Measurements from ENCODE around the gene ATF6.

Gene ATF6

DNA sequence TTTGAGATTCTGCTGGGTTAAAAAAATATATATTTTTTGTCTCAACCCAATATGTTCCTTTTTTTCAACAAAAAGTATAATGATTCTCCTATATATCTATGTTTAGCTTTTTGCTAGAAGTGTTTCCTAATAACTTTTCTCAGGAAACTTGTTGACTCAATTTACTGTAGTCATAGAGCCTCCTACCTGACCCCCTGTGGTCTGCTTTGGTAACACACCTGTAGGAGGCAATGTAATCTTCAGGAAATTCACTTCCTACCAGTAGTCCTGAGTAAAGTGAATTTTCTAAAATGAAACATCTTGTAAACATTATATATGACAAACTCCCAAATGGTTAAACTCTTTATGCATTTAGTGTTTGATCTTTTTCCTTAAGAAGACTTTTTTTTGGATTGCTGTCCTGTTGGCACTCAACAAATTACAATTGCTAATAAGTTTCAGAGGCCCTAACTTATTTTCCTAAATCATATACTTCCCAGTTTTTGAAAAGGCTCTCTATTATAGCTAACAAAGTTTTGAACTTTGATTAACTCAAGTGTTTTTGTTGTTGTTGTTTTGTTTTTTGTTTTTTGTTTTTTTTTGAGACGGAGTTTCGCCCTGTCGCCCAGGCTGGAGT lies 139.3 kb downstream of the ATF6 start:
- DNase-seq, result peak; percentile 25

DNA sequence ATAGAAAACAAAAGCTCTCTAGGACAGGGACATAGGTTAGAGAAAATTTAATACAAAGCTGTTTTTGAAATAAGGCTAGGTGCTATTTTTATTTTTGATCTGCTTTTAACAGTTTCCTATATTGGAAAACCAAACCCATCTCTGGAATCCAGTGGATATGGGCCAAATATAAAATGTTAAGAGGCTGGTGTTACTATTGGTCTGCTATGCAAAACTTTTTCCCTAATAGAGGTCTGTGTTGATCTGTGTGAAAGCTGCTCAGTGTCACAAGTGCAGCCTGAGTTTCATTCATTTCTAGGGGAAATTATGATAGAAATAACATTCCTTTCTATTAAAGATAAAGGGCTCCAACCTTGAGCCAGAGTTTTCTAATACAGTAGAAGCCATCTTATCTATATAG lies 141.1 kb downstream of the ATF6 start:
- no peak for DNase-seq

DNA sequence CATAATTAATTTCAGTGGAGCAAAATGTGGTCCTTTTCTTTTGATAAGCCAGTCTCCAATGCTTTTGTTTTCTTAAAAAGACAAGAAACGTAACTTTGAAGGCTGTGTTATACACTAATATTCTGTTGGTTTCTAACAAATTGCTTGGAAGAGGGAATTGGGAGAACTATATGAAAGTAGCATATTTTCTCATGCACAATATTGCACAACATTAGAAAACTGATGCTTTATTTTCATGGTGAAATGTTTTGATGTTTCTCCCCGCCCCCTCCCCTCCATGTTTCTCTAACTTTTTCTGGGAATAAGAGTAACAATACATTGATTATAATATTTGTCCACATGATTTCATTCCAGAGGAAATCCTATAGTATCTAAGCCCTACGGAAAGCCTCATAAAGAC lies 142.1 kb downstream of the ATF6 start:
- no peak for DNase-seq

DNA sequence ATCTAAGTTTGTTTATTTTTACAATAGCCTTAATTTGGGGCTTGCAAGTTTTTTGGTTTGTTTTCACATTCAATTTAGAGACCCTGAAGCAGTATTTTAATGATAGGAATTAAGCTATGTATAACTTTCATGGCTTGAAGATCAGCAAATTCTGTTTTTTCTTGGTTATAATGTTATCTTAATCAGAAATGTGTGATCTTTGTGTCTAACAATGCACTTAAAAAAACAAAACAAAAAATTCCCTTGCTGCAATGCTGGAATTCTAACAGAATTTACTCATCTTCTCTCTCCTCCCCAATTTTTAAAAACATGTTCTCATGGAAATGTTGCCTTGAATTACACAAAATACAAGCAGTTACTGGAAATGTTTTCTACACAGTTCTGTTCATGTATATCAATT lies 144.5 kb downstream of the ATF6 start:
- no peak for DNase-seq

DNA sequence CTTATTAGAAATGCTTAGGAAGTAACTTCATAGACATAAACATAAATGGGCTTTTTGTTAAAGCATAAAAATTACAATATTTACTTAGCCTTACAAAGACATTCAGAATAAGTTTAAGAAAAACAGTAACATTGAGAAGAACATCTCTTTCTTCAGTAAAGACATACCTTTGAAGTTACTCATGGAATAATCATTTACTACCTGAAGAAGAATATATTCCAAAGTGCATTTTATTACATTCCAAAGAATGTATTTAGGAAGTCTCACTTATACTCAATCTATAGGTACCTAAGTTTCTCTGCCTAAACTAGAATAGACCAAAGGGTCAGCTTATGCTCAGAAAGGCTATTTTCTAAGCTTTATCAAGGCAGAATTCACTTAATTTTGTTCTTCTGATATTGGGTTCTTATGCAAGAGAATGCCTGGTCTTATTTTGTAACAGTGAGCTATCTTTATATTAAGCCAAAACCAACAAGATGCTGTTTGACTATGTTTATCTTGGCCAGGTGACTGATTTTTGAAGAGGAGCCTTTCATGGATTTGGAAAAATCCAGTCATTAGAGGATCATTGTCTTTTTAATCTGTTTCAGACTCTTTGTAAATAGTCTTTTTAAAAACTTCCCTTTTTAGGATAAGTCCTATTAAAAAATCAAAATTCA lies 147.5 kb downstream of the ATF6 start:
- no peak for DNase-seq

DNA sequence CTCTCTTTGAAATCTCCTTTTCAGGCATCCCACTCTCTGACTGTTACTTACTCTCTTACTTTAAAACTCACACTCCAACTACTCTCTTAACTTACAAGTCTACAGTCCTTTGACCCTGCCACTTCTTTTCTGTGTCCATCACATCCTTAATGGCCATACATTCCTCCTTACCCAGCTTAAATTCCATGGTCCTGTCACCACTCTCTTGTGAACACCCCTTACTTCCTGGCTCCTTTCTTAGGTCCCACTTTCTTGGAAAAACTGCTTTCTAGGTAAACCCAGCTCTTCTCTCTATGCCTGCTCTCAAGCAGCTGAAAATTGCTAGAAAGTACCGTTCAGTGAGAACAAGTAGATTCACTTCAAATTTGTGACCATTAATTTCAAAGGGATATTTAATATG lies 148.5 kb downstream of the ATF6 start:
- no peak for DNase-seq

DNA sequence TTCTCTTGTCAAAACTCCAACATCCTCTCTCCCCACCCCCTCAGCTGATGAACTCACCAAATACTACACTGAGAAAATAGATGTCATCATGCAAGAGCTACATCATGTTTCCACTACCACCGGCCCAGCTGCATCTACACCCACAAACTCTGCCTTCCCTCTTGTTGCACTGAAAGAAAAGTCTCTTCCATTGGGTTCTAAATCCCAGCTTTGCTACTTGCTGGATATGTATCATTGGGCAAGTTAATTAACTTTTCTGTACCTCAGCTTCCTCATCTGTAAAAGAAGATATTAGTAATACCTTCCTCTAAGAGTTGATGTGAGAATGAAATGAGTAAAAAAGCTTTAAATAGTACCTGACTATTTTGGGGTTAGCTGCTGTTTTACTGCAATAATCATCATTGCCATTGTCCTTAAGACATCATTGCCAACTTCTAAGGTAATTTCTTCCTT lies 149.0 kb downstream of the ATF6 start:
- peak; percentile 42 to 56 for DNase-seq

DNA sequence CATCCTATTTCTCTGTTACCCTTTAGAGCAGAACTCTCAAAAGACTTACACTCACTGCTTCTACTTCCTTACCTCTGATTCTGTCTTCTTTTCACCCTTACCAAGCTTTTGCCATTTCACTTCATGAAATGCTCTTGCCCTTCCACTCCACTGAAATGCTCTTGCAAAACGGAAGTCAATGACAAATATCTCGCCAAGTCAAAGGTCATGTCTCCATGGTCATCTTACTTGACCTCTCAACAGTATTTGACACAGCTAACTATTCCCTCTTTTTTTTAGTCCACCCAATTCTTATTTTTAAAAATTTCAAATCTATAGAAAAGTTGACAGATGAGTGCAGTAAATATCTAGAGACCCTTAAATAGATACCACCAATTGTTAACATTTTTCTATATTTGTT lies 149.9 kb downstream of the ATF6 start:
- no peak for DNase-seq

DNA sequence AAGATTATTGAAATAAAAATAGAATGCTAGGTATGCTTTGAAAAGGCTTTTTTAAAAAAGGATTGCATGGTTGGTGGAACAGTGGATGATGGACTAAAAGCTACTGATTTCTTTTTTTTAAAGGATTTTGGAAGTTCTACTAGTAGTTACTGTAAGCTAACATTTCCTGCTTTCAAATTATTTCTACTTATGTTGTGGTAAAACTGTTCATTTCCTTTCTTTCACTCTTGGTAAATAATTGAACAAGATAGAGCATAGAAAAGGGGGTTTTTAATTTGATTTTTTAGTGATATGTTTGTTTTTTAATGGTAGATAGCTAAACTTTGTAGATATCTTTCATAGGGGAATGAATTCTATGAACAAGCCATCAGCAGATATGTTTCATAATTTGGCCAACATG lies 153.1 kb downstream of the ATF6 start:
- no peak for DNase-seq

DNA sequence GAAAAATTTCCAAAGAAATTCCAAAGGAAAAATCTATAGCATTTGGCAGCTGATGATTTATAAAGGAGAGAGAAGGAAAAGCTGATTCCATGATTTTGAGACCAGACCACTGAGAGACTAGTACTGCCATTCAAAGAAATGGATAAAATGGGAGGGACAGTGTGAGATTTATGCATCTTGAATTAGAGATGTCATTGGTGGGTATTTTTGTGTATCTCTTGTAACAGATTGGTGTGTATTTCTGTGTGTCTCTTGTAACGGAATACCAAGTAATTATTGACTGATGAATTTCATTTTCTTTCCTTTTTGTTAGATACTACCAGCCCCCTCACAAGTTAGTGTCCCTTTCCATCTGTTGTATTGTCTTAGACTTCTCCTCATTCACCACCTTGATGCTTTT lies 155.4 kb downstream of the ATF6 start:
- DNase-seq, result no peak

DNA sequence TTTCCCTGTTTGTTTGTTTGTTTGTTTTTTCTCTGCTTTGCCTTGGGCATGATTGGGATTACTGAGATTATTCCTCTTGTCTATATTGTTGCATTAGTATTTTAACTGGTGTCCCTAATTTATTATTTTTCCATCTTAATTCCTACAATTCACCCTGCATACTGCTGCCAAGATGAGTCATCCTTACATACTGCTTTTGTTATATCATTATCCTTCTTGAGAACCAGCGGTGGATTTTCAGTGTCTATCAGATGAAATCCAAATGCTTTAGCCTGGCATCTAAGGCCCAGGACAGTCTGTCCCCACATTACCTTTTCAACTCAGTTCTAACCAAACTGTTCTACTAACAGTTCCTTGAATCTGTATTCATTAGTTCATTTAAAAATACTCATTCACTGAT lies 155.9 kb downstream of the ATF6 start:
- DNase-seq, result no peak

DNA sequence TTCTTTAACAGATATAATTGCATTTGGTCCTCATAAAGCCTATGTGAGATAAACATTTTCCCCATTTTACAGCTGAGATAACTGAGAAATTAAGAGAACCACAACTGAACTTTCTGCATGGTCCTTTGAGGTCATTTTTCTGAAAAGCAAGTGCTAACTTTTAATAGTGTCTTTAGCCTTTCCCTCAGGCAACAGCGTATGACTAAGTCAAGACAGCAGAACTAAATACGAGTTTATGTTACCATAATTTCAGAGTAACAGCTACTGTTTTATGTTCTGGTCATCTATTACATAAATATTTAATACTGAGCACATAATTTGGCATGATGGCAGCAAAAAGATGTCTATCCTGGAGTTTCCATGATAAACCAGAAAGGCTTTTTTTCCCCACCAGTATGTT lies 161.9 kb downstream of the ATF6 start:
- no peak for DNase-seq

DNA sequence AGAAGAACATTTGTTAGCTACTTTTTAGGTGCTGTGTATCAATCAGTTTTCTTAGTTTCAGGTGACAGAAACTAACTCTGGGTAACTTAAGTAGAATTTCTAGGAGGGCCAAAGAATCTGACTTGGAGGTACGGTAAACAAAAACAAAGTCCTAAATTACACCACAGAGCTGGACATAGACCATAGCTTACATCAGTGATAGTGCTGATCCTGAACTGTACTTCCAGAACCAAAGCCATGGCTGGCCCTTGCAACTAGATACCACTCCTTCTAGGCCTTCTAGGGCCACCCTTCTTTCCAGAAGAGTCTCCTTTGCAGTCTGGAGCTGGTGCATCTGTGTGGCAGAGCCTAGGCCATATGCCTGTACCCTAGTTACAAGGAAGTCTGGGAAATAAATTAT lies 163.0 kb downstream of the ATF6 start:
- no peak for DNase-seq

DNA sequence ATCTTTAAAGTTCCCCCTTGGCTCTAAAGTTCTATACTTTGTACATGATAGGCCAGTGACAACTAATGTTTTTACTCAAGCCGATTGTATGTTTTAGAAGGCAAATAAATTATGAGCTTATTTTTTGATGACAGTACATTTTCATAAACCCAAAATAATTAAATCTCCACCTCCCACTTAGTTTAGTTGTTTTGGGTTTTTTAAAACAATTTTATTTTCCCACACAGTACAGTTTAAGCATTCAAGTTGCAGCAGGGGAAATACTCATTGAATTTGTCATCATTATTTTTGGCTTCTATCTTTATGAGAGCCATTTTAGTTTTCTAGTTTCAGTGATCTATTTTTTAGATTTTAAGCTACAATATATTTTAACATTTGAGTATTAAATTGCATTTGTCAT lies 163.9 kb downstream of the ATF6 start:
- no peak for DNase-seq

DNA sequence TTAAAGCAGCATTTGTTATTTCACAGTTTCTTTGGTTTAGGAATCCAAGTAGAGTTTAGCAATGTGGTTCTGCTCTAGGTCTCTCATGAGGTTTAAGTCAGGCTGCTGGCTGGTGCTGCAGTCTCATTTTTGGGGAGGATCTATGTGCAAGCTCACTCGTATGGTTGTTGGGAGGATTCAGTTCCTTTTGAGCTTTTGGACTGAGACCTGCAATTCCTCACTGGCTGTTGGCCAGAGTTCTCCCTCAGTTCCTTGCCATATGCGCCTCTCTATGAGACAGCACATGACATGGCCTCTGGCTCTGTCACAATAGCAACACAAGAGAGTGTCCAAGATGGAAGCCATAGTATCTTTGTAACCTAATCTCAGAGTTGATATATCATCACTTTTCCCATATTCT lies 166.5 kb downstream of the ATF6 start:
- no peak for DNase-seq

DNA sequence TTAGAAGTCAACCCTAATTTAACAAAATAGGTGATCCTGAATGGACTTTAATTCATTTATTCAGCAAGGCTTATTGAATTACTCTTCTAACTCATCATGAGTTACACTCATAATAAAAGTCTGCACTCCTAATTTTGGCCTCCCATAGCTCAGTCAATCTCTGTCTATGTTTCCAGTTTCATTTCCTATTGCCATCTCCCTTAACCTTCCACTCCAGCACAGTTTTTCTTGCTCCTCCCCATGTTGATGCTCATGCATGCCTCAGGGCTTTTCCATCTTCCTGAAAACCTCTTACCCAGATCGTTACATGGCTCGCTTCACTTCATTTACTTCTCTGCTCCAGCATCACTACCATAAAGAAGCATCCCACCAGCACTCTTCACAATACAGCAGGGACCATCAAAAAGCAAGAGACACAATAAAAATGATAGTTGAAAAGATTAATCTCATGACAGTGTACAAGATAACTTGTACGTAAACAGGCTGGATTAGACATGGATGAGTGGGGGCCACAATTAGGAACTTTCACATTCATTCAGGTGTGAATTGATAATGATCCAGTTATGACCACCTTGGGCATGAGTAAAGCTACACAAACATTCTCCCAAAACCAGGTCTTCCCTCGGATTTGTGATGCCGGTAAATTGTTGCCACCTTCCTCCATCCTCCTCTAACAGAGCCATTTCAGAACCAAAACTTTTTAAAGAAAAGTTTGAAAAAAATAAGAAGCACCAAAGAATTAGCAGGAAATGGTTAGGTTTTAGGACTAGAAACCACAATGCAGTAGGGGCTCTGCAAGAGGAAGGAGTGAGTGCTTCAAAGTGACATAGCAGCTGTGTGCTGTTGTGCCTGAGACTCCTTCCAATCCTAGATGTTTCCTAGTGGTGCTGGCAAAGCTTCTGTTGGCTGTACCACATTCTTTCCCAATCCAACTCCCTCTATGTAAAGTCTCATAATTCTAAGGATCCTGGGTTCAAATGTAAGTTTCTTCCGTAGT lies 167.8 kb downstream of the ATF6 start:
- DNase-seq, result no peak

DNA sequence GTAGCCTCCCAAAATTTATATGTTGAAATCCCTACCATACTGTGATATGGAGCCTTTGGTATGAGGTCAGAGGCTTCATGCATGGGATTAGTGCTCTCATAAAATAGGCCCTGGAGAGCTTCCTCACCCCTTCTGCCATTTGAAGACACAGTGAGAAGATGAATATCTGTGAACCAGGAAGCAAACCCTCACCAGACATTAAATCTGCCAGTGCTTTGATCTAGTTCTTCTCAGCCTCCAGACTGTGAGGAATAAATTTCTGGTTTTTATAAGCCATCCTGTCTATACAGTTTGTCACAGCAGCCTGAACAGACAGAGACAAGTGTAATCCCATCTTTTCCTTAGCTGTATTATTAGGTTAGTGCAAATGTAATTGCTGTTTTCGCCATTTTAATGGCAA lies 169.1 kb downstream of the ATF6 start:
- DNase-seq, result no peak

DNA sequence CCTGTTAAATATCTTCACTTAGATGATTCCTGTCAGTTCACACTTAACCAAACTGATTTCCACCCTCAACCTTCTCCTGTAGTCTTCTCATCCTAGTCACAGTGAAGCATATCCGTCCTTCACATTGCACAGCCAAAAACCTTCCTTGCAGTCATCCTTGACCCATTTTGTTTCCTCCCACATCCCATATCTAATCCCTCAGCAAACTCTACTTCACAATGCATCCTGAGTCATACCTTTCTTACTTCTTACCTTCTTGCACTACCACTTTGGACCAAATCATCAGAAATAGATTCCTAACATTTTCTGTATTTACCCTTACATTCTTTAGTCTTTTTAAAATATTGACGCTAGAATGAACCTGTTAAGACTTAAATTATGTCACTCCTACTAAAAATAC lies 170.7 kb downstream of the ATF6 start:
- no peak for DNase-seq

DNA sequence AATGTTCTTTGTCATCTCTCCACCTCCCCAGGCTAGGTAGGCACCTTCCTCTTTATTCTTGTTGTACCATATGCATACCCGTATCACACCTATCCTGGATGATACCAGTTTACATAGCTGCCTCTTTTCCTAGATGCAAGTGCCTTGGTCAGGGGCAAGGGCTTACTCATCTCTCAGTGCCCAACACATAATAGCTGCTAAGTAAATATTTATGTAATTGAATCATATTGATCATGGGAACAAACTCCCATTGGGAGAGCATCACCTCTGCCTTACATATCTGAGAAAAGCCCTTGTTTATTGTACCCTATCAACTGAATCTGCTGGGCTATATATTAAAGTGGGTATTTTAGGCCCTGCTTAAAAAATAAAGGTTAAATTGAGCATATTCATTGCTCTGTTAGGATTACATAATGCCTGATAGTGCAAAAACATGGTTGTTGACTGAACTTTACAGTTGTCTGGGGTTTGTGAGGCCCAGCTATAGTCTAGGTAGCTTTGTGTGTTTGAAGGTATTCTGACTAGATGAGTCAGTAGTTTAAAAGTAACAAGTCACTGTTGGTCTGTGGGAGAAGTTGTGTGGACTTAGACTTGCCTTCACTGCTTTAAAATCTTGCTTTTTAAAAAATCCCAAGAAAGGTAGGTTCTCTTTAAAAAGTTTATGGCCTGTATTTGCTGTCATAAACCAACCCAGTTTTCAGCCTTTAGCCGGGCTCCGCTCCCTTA lies 174.9 kb downstream of the ATF6 start:
- DNase-seq, result no peak

DNA sequence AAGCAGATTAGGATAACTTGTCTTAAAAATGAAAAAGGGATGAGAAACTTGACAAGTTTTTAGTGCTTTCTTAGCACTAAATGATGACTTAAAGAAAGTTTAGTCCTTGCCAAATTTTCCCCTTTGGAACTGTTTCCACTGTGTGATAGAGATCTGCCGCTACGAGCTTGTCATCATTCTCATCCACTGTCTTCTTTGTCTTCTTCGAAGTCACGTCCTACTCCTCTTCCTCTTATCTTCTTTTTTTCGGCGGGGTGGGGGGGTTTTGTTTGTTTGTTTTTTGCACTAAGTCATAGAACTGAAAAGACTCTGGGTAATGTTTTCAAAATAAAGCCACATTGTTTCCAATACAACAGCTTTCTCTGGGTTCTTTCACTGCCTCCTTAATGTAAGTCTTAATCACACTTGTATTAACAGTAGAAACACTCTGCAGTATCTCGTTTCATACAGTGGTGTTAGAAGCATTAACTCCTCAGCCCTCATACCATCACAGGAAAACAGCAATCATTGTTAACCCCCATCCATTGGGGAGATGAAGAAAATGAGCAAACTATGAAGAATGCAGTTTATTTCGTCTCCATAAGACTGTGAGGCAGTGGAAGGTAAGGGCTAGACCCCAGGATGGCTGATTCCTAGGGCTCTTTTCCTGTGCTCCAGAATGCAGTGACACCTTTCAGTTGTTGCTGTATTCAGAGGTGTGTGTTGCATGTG lies 175.8 kb downstream of the ATF6 start:
- DNase-seq, result no peak

DNA sequence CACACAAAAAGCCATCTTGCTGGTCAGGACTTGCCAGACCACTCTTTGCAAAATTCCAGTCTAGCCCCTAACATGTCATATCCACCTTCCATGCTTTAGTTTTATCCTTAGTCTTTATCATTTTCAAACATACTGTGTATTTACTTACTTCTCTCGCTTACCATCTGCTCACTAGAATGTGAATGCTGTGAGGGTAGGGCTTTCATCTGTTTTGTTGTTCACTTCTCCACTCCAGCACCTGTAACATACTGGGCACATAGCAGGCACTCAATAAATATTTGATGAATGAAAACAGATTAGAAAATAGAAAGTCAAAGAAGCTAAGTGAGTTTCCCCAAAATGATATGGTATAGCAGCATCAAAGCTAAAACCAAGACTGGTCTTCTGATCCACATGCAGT lies 177.6 kb downstream of the ATF6 start:
- no peak for DNase-seq

DNA sequence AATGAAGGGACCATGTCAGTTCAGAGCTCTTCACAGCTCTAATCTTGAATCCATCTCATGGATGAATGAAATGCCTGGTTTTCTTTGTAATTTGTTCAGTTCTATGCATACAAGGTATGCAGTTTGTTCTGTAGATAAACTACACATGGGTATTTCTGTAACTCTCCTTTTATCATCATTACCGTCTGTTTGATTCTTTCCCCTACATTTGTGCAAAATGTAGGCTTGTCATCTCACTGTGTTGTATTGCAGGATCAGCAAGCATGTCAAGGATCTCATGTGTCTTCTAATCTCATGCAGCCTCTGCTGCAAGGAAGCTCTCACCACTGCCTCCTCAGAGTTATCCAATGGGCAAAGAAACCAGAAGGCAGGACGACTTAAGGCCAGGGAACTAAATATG lies 178.3 kb downstream of the ATF6 start:
- no peak for DNase-seq

All from stimulated activated CD4-positive, alpha-beta T cell treated with anti-CD3 and anti-CD28 coated beads, Interleukin-2, amount 100 ng/mL, for 24 hours (primary cell).